Activated CD8-positive, alpha-beta T cell treated with anti-CD3 and anti-CD28 coated beads, Interleukin-2, amount 10 ng/mL, durations not matched to agents 7 days and 5 days (primary cell): ENCODE data around the gene SRSF6. TPM values are rescaled to one million over a fixed set of nuclear protein-coding genes. Genes with fewer than 3 reads are reported as not detected.
"Not testable (repeated sequence)": the region's sequence is repeated elsewhere in the genome, so short reads cannot be mapped to it uniquely, and the experiment has no call there.

ENCODE experiments used
- ATAC-seq: fragments of 150-1000 bp; cut with Tn5 transposase; one replicate; pipeline ENCODE4 v1.10.0; 2021; ENCODE audit warnings: moderate library complexity
- CTCF ChIA-PET: fragments of 350-600 bp; sonication (Branson Sonifier 250); formaldehyde crosslinking; loops from one replicate; lab custom pipeline; 2021; ENCODE audit warnings: antibody characterized with exemption; lab: Charles Lee
- POLR2A ChIA-PET: fragments of 350-600 bp; sonication (Branson Sonifier 250); formaldehyde crosslinking; loops from one replicate; lab custom pipeline; 2021; ENCODE audit warnings: antibody characterized with exemption; lab: Charles Lee
- DNase-seq: peaks from one replicate; pipeline ENCODE4 v3.0.0-alpha.2; 2020
- H3K27ac Mint-ChIP-seq: one replicate; pipeline ENCODE4 v1.8.0; 2021; ENCODE audit warnings: mild to moderate bottlenecking, mixed read lengths
- H3K27me3 Mint-ChIP-seq: one replicate; pipeline ENCODE4 v1.8.0; 2021; ENCODE audit warnings: low read depth, mixed read lengths
- H3K36me3 Mint-ChIP-seq: one replicate; pipeline ENCODE4 v1.8.0; 2021; ENCODE audit warnings: low read depth, mixed read lengths
- H3K4me1 Mint-ChIP-seq: one replicate; pipeline ENCODE4 v1.8.0; 2021; ENCODE audit warnings: low read depth, mixed read lengths
- H3K4me3 Mint-ChIP-seq: one replicate; pipeline ENCODE4 v1.8.0; 2021; ENCODE audit warnings: mild to moderate bottlenecking, mixed read lengths
- H3K9me3 Mint-ChIP-seq: one replicate; pipeline ENCODE4 v1.8.0; 2022; ENCODE audit warnings: mixed read lengths; ENCODE audit not compliant: insufficient read depth
- total RNA-seq, 2 experiments: library from RNA; stranded (reverse); gene quantifications; one replicate each; pipeline ENCODE4 v1.2.3, GENCODE V29; 2021

SRSF6 gene
- total RNA-seq, 2 experiments from 2014 or later: 141 to 142 TPM

DNA sequence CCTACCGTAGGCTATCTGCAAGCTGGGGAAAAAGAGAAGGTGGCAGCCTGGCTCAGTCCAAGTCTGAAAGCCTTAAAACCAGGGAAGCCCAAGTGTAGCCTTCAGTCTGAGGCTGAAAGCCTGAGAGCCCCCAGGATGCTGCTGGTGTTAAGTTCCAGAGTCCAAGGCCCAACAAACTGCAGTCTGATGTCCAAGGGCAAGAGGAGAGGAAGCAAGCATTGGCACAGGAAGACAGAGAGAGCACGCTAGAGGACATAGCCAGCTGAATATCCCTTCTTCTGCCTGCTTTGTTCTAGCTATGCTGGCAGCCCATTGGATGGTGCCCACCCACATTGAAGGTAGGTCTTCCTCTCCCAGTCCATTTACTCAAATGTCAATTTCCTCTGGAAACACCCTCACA lies 37.7 kb downstream of the SRSF6 start:
- POLR2A ChIA-PET: no interaction called here
- CTCF ChIA-PET: no interaction called here
- no peak overlapping the region for H3K4me3 Mint-ChIP-seq
- H3K9me3 Mint-ChIP-seq: no peaks in the 10 kb centered on the region
- DNase-seq (no peak), ATAC-seq (no peak)
- peaks cover 3% of the 10 kb centered on the region for H3K4me1 Mint-ChIP-seq
- H3K27me3 Mint-ChIP-seq: peaks cover 3% of the 10 kb centered on the region
- H3K27ac Mint-ChIP-seq: no peak overlapping the region
- H3K36me3 Mint-ChIP-seq: no peaks in the 10 kb centered on the region

DNA sequence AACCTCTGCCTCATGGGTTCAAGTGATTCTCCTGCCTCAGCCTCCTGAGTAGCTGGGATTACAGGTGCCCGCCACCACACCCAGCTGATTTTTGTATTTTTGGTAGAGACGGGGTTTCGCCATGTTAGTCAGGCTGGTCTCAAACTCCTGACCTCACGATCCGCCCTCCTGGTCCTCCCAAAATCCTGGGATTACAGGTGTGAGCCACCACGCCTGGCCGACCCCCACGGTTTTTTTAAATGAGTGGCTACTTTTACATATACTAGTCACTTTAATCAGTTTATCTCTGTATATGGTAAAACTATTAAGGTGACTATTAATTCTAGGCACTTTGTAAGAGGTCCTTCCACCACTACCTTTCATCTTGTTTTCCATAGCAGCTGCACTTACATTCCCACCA lies 44.3 kb downstream of the SRSF6 start:
- peaks cover 30% of the 10 kb centered on the region for H3K27me3 Mint-ChIP-seq
- DNase-seq, H3K9me3 Mint-ChIP-seq, POLR2A ChIA-PET, H3K4me1 Mint-ChIP-seq, H3K36me3 Mint-ChIP-seq, CTCF ChIA-PET, H3K27ac Mint-ChIP-seq, ATAC-seq, H3K4me3 Mint-ChIP-seq: not testable (repeated sequence)

DNA sequence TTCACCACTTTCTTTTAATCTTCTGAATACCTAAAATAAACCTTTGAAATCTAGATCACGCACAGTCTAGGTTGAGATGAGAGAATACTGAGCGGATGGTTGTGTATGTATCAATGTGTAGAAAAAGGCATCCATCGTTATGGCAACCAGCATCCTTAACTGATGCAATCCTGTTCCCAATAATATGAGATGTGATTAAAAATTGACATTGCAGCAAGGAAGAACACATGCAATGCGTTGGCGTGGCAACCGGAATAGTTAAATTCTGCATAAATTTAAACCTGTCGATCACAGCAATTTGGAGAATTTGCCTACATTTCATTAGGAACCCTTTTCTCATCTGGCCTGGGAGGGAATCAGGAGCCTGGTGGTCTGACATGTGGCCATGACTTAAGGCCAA lies 48.5 kb downstream of the SRSF6 start:
- Mint-ChIP-seq H3K36me3 (no peaks in the 10 kb centered on the region), H3K27me3 (peaks cover 44% of the 10 kb centered on the region), H3K9me3 (no peaks in the 10 kb centered on the region), H3K4me3 (no peak overlapping the region), H3K27ac (no peak overlapping the region), H3K4me1 (peaks cover 8% of the 10 kb centered on the region)
- POLR2A ChIA-PET: no interaction called here
- CTCF ChIA-PET: no interaction called here
- ATAC-seq (no peak), DNase-seq (no peak)

DNA sequence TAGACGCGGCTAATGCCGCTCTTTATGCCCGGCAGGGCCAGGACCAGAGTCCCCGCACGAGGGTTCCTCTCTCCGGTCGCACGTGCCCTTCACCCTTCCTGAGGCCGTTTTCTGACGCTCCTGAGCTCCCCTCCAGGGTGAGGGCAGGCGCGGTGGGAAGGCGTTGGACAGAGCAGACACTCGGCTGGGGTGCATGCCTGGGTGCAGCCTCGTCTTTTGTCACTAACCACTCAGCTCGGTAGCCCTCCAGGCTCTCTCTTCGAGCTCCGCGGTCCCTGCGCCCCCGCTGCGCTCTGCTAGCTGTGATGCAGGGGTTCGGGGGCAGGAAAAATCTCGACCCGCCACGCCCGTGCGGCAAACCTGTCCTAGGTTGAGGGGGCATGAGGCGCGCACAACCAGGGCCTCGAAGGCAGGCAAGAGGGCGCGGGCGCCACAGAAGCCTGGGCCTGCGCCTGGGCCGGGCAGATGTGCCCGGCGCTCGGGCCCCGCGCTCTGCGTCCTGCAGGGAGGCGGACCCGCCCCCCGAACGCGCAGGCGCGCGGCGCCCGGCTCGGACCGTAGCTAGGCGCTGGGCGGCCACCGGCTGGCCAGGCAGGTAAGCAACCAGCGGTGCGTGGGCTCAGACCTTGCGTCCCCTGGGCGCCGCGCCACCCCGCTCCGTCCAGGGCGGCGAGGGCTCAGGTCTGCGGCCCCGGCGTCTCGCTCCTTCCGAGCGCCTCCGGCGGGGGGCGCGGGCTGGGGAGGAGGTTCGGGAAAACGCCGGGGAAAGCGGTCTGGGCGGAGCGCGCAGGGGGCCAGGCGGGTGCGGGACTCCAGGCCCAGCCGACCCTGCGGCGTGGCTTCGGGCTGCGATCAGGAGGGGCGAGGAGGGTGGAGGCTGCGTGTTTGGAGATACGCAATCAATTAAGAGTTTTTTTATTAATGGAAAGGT lies 49.7 kb downstream of the SRSF6 start, which contains the start of gene L3MBTL1:
TSS of gene L3MBTL1 (plus strand) at position 548 of the 931 bp plus-strand sequence. CDS start 5,807 bp downstream, outside the sequence.
- no peak within 1 kb of the TSS for H3K27ac Mint-ChIP-seq
- ATAC-seq (peak; percentile 64), DNase-seq (no peak)
- no peaks in the 10 kb centered on the region for H3K9me3 Mint-ChIP-seq
- peaks cover 42% of the 10 kb centered on the region for H3K27me3 Mint-ChIP-seq
- peak within 1 kb of the TSS; percentile 62 for H3K4me3 Mint-ChIP-seq
- CTCF ChIA-PET: no interaction called here
- POLR2A ChIA-PET: interaction anchor here (0.6 kb wide), 1 partner anchor 327 kb away, joined by 3 read pairs; no protein-coding TSS in a partner anchor
- H3K4me1 Mint-ChIP-seq: peaks cover 8% of the 10 kb centered on the region
- no peaks in the 10 kb centered on the region for H3K36me3 Mint-ChIP-seq

DNA sequence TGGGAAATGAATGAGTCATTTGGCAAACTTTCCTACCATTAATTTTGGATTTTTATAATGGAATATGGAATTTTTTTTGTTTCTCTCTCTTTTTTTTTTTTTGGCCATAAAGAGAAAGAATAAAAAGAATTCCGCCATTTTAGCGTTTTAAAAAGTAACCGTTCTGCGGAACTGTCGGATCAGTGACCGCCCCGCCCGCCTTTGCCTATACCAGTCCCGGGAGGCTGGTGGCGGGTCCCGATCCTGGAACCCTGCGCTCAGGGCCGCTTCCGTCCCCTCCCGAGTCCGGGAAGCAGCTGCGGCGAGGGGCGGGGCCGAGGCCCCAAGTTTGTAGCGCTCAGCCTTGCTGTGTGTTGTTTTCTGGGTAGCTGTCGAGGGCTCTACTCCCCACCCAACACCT lies 50.4 kb downstream of the SRSF6 start:
- Mint-ChIP-seq H3K4me3 (peak overlapping the region; percentile 62), H3K36me3 (no peaks in the 10 kb centered on the region), H3K27me3 (peaks cover 36% of the 10 kb centered on the region), H3K27ac (no peak overlapping the region), H3K4me1 (peaks cover 8% of the 10 kb centered on the region), H3K9me3 (no peaks in the 10 kb centered on the region)
- ATAC-seq (peak; percentile 34), DNase-seq (no peak)
- CTCF ChIA-PET: interaction anchor here (1.1 kb wide), 1 partner anchor 22 kb away, joined by 3 read pairs; no protein-coding TSS in a partner anchor
- POLR2A ChIA-PET: interaction anchor here (1.0 kb wide), 1 partner anchor 50 kb away, joined by 6 read pairs; the partner anchor contains the start of gene SRSF6

DNA sequence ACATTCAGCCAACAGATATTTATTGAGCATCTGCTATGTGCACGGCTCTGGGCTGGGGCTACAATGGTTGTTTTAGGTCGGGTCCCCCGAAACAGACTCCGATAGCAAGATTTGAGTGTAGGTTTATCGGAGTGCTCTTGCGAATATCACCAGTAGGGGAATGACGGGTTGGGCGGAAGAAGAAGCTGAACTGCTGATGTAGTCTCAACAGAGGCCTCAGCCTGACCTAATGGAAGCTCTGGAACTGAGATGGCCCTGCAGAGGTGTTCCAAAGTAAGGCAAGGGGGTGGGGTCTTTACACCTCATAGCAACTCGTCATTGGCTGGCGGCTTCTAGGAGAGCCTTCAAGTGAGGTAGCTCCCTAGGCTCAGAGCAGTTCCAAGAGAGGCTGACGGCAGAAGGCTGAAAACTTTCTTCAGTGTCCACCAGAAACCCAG lies 50.9 kb downstream of the SRSF6 start:
- ChIA-PET CTCF (interaction anchor here (1.1 kb wide), 1 partner anchor 21 kb away, joined by 3 read pairs; no protein-coding TSS in a partner anchor), POLR2A (interaction anchor here (1.0 kb wide), 1 partner anchor 51 kb away, joined by 6 read pairs; the partner anchor contains the start of gene SRSF6)
- Mint-ChIP-seq H3K4me3 (peak overlapping the region; percentile 62), H3K27me3 (peaks cover 36% of the 10 kb centered on the region), H3K27ac (no peak overlapping the region), H3K9me3 (no peaks in the 10 kb centered on the region), H3K36me3 (no peaks in the 10 kb centered on the region), H3K4me1 (peaks cover 8% of the 10 kb centered on the region)
- no peak for ATAC-seq
- no peak for DNase-seq

DNA sequence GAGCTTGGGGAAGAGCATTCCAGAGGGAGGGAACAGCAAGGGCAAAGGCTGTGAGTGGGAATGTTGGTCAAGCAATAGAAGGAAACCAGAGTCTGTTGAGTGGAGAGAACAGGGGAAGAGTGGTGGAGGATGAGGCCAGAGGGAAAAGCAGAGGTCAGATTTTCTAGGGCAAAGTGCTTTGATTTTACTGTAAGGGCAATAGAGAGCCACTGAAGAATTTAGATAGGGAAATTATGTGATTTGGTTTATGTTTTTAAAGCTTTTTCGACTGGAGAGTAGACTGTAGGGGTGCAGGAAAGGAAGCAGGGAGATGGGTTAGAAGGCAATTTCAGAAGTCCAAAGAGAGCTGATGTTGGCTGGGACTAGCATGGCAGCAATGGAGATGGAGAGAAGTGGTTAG lies 54.2 kb downstream of the SRSF6 start:
- ATAC-seq: no peak
- no peak for DNase-seq
- H3K4me1 Mint-ChIP-seq: peaks cover 19% of the 10 kb centered on the region
- H3K36me3 Mint-ChIP-seq: no peaks in the 10 kb centered on the region
- peaks cover 17% of the 10 kb centered on the region for H3K27me3 Mint-ChIP-seq
- ChIA-PET POLR2A (no interaction called here), CTCF (no interaction called here)
- H3K27ac Mint-ChIP-seq: no peak overlapping the region
- H3K4me3 Mint-ChIP-seq: no peak overlapping the region
- H3K9me3 Mint-ChIP-seq: no peaks in the 10 kb centered on the region

DNA sequence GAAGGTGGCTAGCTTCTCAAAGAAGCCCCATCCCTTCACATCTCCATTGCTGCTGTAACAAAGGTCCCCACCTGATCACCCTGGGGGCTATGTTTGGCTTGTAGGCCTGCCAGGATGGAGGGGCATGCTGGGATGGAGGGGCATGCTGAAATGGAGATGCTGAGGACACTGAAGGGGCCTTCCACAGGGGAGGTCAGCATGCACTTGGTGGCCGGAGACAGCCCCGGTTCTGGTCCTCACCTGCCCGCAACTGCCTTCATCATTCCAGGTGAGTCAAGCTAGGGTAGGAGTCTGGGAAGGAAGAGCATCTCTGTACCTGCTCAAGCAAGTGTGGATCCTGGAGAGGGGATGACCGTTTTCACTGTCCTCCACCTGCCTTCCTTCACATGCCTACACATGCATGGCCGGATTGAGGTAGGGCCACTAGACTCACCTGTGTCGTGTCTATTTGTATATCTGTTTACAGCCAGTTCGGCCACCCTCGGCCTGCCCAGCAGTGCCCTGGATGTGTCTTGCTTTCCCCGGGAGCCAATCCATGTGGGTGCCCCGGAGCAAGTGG lies 55.8 kb downstream of the SRSF6 start:
- POLR2A ChIA-PET: interaction anchor here (3.9 kb wide), 1 partner anchor 56 kb away, joined by 28 read pairs; the partner anchor contains the start of gene SRSF6
- peak overlapping the region; percentile 86 for H3K4me3 Mint-ChIP-seq
- no peaks in the 10 kb centered on the region for H3K9me3 Mint-ChIP-seq
- CTCF ChIA-PET: no interaction called here
- H3K36me3 Mint-ChIP-seq: no peaks in the 10 kb centered on the region
- peaks cover 11% of the 10 kb centered on the region for H3K27me3 Mint-ChIP-seq
- peaks cover 13% of the 10 kb centered on the region for H3K4me1 Mint-ChIP-seq
- H3K27ac Mint-ChIP-seq: peak overlapping the region; percentile 45
- ATAC-seq (no peak), DNase-seq (no peak)

Other genes starting within 250 kb of the SRSF6 start
- 1 to 10 TPM; 5.6 to 6.7 TPM for gene L3MBTL1, start 49.8 kb downstream of the SRSF6 start, total RNA-seq
- under 1 TPM in 1 of 2 experiments, not detected in 1; 0.10 TPM for gene SGK2, start 101.1 kb downstream of the SRSF6 start, total RNA-seq
- gene IFT52, start 133.0 kb downstream of the SRSF6 start, total RNA-seq: 10 to 100 TPM; 15.8 to 16.9 TPM
- gene MYBL2, start 209.2 kb downstream of the SRSF6 start, total RNA-seq: 100 to 1,000 TPM; 129 to 132 TPM